ENCODE measurements around the gene ZNF609.

DNA sequence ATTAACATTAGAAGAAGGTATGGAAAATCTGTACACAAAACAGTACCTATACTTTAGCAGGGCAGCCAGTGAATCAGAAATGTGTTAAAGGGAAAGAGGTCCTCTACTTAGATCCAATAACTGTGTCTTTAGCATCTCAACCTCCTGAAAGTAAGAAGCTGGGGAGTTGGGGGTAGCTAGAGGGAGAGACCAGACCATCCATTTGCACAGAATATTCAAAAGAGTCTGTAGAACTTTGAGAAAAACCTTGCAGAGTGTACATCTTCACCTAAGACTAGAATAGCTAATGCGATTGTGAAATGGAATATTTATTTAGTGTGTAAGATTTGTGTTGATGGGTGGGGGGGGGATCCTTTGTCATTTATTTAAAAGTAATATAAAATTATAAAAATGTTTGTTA is 190.2 kb downstream of the ZNF609 start:
- TF ChIP-seq CTCF (IDR thresholded peaks at IDR 0.05) = no peak
- no peak for TF ChIP-seq POLR2A (IDR thresholded peaks at IDR 0.05)
- TF ChIP-seq POLR2AphosphoS5 (IDR thresholded peaks at IDR 0.05) = no peak
- TF ChIP-seq EP300 (IDR thresholded peaks at IDR 0.05) = no peak

Data from sigmoid colon (tissue), 4 donors.